Activated T-cell treated with anti-CD3 and anti-CD28 coated beads, Interleukin-2, amount 50 U/mL, for 1 hour (primary cell): Measurements from ENCODE around the gene COL25A1.
"Not testable (repeated sequence)": the region's sequence is repeated elsewhere in the genome, so short reads cannot be mapped to it uniquely, and the experiment has no call there.

Experiments used
- DNase-seq: peaks from one replicate; pipeline ENCODE4 v3.0.0-alpha.2; 2020

Gene COL25A1

GRCh38 chr4:109164011-109164410, 138.4 kb downstream of the COL25A1 start:
- no peak for DNase-seq

GRCh38 chr4:109163493-109163892, 139.0 kb downstream of the COL25A1 start:
- DNase-seq, result no peak

GRCh38 chr4:109162759-109163158, 139.7 kb downstream of the COL25A1 start:
- no peak for DNase-seq

- DNase-seq, result no peak
Measured at GRCh38 chr4:109160494-109160893, 142.0 kb downstream of the COL25A1 start.

- DNase-seq, result no peak
Measured at GRCh38 chr4:109157696-109158095, 144.8 kb downstream of the COL25A1 start.

- no peak for DNase-seq
Measured at GRCh38 chr4:109157205-109157604, 145.3 kb downstream of the COL25A1 start.

- no peak for DNase-seq
Measured at GRCh38 chr4:109156356-109156755, 146.1 kb downstream of the COL25A1 start.

GRCh38 chr4:109155682-109156283, 146.7 kb downstream of the COL25A1 start:
- DNase-seq, result no peak

- DNase-seq, result no peak
Measured at GRCh38 chr4:109155084-109155483, 147.4 kb downstream of the COL25A1 start.

- DNase-seq, result no peak
Measured at GRCh38 chr4:109154424-109154823, 148.0 kb downstream of the COL25A1 start.

GRCh38 chr4:109149836-109150235, 152.6 kb downstream of the COL25A1 start:
- no peak for DNase-seq

GRCh38 chr4:109148577-109149075, 153.8 kb downstream of the COL25A1 start:
- no peak for DNase-seq

- DNase-seq, result no peak
Measured at GRCh38 chr4:109147135-109147534, 155.3 kb downstream of the COL25A1 start.

GRCh38 chr4:109146499-109146898, 156.0 kb downstream of the COL25A1 start:
- DNase-seq, result no peak

- not testable (repeated sequence) for DNase-seq
Measured at GRCh38 chr4:109138125-109138524, 164.3 kb downstream of the COL25A1 start.

- no peak for DNase-seq
Measured at GRCh38 chr4:109134921-109135320, 167.5 kb downstream of the COL25A1 start.

GRCh38 chr4:109134268-109134667, 168.2 kb downstream of the COL25A1 start:
- no peak for DNase-seq

GRCh38 chr4:109131559-109131958, 170.9 kb downstream of the COL25A1 start:
- DNase-seq, result no peak

- no peak for DNase-seq
Measured at GRCh38 chr4:109128589-109128988, 173.9 kb downstream of the COL25A1 start.

- DNase-seq, result no peak
Measured at GRCh38 chr4:109127866-109128265, 174.6 kb downstream of the COL25A1 start.

GRCh38 chr4:109126856-109127255, 175.6 kb downstream of the COL25A1 start:
- DNase-seq, result no peak

GRCh38 chr4:109125084-109125483, 177.4 kb downstream of the COL25A1 start:
- no peak for DNase-seq

- no peak for DNase-seq
Measured at GRCh38 chr4:109123951-109124350, 178.5 kb downstream of the COL25A1 start.

- DNase-seq, result no peak
Measured at GRCh38 chr4:109121561-109121960, 180.9 kb downstream of the COL25A1 start.

- DNase-seq, result no peak
Measured at GRCh38 chr4:109119852-109120251, 182.6 kb downstream of the COL25A1 start.
